Measurements from ENCODE around the gene MAPK7.

MAPK7 gene

DNA sequence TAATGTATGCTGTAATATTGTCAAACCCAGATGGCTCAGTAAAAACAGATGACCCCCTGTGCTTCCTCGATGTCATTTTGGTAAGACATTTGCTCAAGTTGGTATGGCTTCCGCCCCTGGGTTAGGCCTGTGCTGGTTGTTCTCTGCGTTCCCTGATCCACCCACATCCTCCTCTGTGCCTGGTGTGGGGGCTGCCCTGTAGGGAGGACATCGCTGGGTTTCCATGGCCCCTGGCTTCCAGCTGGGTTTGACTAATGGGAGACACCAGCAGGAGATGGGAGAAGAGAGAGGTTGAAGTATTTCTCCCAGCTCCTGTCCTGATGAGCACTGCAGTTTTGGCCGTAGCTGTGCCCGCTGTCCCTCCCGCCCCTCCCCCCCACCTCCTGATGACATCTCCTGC lies 13.1 kb downstream of the MAPK7 start:
- FAIRE-seq: no peak
- no peak for DNase-seq (ENCODE audit: insufficient read length, low spot score)

DNA sequence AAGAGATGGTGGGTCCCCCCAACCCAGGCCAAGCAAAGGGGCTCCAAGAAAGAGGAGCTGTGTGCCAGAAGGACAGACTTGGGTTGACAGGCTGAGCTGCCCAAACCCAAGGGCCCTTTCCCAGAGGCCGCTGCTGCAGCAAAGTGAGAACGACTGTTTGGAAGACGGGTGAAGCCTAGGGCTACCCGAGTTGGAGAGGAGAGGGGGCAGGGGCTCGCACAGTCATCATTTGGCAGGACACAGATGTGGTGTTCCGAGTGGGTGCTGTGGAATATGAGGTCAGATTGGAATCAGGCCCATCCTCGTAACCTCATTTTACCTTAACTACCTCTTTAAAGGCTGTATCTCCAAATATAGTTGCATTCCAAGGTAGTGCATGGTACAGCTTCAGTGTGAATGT lies 14.0 kb downstream of the MAPK7 start:
- FAIRE-seq (no peak), DNase-seq (ENCODE audit: insufficient read length, low spot score) (no peak)

GRCh38 chr17:19397556-19398041 lies 19.3 kb downstream of the MAPK7 start:
- FAIRE-seq (no peak), DNase-seq (ENCODE audit: insufficient read length, low spot score) (no peak)

GRCh38 chr17:19398301-19399181 lies 20.2 kb downstream of the MAPK7 start:
- DNase-seq (ENCODE audit: insufficient read length, low spot score): no peak
- FAIRE-seq: no peak

- no peak for FAIRE-seq
Measured at GRCh38 chr17:19399750-19400450, 21.6 kb downstream of the MAPK7 start.

GRCh38 chr17:19401321-19402010 lies 23.2 kb downstream of the MAPK7 start:
- FAIRE-seq (no peak), DNase-seq (ENCODE audit: insufficient read length, low spot score) (no peak)

More at GRCh38 chr17:19399750-19400450, 21.6 kb downstream of the MAPK7 start:
- no peak for DNase-seq (ENCODE audit: insufficient read length, low spot score)

- DNase-seq (ENCODE audit: insufficient read length, low spot score) (no peak), FAIRE-seq (no peak)
Measured at GRCh38 chr17:19402171-19402570, 23.9 kb downstream of the MAPK7 start.

DNA sequence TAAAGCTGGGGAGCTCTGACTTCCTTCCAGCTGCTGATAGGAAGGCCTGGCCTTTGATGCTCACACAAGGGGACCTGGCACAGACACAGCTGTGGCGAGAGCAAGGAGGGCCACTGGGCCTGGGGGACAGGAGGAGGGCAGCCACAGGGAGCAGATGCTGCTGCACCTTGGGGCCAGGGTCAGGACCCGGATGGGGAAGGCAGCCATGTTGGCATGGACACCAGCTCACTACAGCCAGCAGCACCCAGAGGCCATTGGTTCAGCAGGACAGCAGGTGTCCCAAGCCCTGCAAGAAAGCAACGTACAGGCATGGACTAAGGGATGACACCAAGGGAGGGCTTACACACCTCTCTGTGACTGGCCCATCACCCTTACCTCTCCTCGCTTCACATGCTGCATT lies 24.7 kb downstream of the MAPK7 start:
- DNase-seq (ENCODE audit: insufficient read length, low spot score) (no peak), FAIRE-seq (no peak)

DNA sequence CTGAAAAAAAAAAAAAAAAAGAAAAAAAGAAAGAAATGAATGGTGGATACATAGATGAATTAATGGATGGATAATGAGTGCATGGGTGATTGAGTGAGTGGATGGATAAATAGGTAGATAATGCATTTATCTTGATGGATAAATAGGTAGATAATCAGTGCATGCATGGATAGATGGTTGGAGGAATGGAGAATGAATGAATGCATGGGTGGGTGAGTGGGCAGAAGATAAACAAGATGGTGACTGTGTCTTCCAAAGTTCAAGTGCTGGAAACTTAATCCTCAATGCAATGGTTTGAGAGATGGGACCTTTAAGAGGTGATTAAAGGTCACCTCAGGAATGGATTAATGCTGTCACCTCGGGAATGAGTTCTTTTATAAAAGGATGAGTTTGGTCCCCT lies 26.0 kb downstream of the MAPK7 start:
- no peak for FAIRE-seq
- no peak for DNase-seq (ENCODE audit: insufficient read length, low spot score)

GRCh38 chr17:19405114-19405513 lies 26.8 kb downstream of the MAPK7 start:
- FAIRE-seq (no peak), DNase-seq (ENCODE audit: insufficient read length, low spot score) (no peak)

DNA sequence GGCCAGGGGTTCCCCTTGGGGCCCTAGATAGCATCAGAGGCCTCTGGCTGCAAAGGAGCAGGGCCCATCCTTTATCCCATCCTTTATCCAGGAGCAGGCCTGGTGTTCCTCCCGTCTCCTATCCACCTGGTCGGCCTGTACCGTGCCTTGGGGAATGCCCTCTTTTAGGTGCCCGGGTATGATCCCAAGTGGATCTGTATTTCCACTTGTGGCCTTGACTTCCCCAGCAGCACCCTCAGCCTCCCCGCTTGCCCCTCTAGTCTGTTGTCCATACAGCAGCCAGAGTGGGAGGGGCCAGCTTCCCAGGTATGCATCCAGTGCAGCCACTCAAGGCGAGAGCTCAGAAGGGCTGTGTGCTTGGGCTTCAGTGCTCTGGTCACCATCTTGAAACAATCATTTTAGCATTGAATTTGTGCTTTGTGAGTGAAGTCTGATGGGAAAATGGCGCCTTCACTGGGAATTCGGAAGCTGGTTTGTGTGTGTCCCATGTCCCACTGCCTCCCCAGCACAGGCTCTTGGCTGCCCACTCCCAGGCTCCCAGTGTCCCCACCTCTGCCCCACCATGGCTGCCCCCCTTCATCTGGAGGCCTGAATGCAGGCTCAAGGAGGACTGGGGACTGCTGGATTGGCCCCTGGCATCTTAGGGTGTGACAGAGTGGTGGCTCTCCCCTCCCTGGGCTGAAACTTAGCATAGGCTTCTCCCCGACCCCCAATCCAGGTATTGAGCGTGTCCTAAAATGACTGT lies 29.5 kb downstream of the MAPK7 start:
- FAIRE-seq: no peak
- no peak for DNase-seq (ENCODE audit: insufficient read length, low spot score)

GRCh38 chr17:19408346-19408710 lies 30.0 kb downstream of the MAPK7 start:
- FAIRE-seq (no peak), DNase-seq (ENCODE audit: insufficient read length, low spot score) (no peak)

DNA sequence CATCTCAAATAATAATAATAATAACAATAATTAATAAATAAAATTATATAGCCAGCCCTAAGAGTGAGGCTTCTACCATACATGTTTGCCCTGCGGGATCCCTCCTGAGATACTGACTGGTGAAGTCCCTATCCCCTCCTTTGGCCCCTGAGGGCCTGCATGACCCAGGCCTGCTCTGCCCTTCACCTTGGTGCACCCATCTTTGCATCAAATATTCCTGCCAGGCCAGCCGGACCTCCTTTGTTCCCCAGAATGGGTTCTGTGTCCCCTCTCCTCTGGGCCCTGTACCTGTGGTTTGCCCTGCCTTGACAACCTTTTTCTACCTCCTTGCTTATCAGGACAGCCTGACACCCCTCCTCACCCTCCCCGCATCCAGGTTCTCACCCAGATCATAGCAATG lies 30.8 kb downstream of the MAPK7 start:
- no peak for FAIRE-seq
- DNase-seq (ENCODE audit: insufficient read length, low spot score): no peak

DNA sequence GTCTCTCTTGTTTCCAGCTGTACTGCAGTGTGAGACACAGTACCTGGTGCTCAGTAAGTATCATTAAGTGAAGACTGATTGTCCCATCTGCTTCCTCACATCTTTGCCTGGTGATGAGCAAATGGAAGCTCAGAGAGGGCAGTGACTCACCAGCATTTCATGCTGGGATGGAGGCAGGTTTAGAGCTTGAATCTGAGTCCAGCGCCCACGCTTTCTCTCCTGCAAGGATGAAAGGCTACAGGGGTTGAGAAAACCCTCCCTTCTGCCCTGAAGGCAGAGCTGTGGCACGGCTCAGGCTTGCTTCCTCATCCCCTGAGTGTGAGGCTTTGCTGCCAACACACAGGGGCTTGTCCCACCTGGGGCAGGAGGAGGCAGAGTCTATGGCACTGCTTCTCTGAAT lies 31.2 kb downstream of the MAPK7 start:
- FAIRE-seq (no peak), DNase-seq (ENCODE audit: insufficient read length, low spot score) (no peak)

GRCh38 chr17:19410091-19410490 lies 31.8 kb downstream of the MAPK7 start:
- DNase-seq (ENCODE audit: insufficient read length, low spot score) (no peak), FAIRE-seq (no peak)

- no peak for FAIRE-seq
- DNase-seq (ENCODE audit: insufficient read length, low spot score): no peak
Measured at GRCh38 chr17:19410875-19411620, 32.8 kb downstream of the MAPK7 start, which contains the start of gene RNF112. RNF112 (plus strand) TSS chr17:19411232; CDS start chr17:19411409, 177 bp downstream.

- DNase-seq (ENCODE audit: insufficient read length, low spot score): no peak
- FAIRE-seq: no peak
Measured at GRCh38 chr17:19411631-19412030, 33.3 kb downstream of the MAPK7 start.

GRCh38 chr17:19412510-19412909 lies 34.2 kb downstream of the MAPK7 start:
- DNase-seq (ENCODE audit: insufficient read length, low spot score) (no peak), FAIRE-seq (no peak)

GRCh38 chr17:19412984-19413383 lies 34.7 kb downstream of the MAPK7 start:
- FAIRE-seq: no peak
- DNase-seq (ENCODE audit: insufficient read length, low spot score): no peak

DNA sequence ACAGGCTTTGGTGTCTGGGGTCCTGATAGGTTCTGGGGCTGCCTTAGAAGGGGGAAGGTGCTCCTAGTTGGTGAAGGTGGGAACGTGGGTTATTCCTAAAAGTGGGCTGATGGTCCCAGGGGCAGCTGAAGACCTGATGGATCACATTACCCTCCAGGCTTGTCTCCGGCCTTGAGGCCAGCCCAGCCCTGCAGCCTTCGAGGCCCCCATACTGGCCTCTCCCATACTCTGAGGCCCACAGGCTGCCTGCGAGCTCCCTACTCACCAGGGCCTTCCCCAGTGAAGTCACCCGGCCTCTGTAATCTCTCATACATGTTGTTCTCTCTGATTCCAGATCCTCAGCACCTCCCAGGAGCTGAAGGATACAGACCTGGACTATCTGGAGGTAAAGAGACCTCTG lies 35.5 kb downstream of the MAPK7 start:
- DNase-seq (ENCODE audit: insufficient read length, low spot score) (no peak), FAIRE-seq (no peak)
